Measurements from ENCODE around the gene PCDH9.

DNA sequence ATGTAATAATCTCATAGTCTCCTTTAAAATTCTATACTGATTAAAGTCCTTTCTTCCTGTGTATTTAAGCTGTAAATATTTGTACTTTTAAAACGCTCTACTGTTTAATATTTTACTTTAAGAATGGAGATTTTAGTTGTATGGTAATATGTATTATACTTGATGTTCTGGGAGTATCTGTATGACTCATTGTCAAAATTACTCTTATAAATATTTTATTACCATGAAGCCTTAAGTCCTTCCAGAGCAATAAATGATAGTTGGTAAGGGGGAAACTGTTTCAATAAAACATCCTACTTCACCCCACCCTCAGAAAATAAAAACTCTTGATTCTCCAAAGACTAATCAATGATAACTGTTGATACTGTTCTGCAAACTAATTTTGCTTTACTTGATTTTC, 6.4 kb downstream of the PCDH9 start:
- TF ChIP-seq CTCF (conservative IDR thresholded peaks at IDR 0.05 in 1 of 2, IDR thresholded peaks at IDR 0.05 in 1 of 2; ENCODE audit: extremely low read depth in 1 of 2, insufficient read depth in 1 of 2, low read depth in 1 of 2, low read length in 2 of 2) (no peak), EZH2 (IDR thresholded peaks at IDR 0.05; ENCODE audit: borderline replicate concordance, low read length) (no peak)

All from mammary epithelial cell (primary cell).